Activated naive CD4-positive, alpha-beta T cell (primary cell): ENCODE data around the gene CBLC.
A peak's percentile ranks its signal among the peaks of the same experiment; 100 is the strongest.

Experiments used
- DNase-seq, 4 experiments: peaks; one replicate each; lab custom pipeline; 2025; lab: John Stamatoyannopoulos, UW

Gene CBLC

GRCh38 chr19:44746946-44747738 lies 30.5 kb upstream of the CBLC start:
- DNase-seq: peak; percentile 58 to 82 (median 70)

GRCh38 chr19:44747739-44748425 lies 29.8 kb upstream of the CBLC start:
- DNase-seq: peak in 1 of 4 experiments; percentile 40

- DNase-seq: peak in 2 of 4 experiments; percentile 49 to 68
Observed at GRCh38 chr19:44748426-44749254, 29.1 kb upstream of the CBLC start, which contains the start of gene BCL3. Gene BCL3 (plus strand): TSS chr19:44748708. CDS start chr19:44748791, 83 bp downstream.

GRCh38 chr19:44749292-44749691 lies 28.4 kb upstream of the CBLC start:
- DNase-seq: no peak

- no peak for DNase-seq
Observed at GRCh38 chr19:44749994-44750393, 27.7 kb upstream of the CBLC start.

- no peak for DNase-seq
Observed at GRCh38 chr19:44752123-44752815, 25.4 kb upstream of the CBLC start.

GRCh38 chr19:44752816-44753625 lies 24.7 kb upstream of the CBLC start:
- peak; percentile 66 to 89 (median 80) for DNase-seq

GRCh38 chr19:44753626-44753931 lies 24.1 kb upstream of the CBLC start:
- DNase-seq: no peak

GRCh38 chr19:44753932-44754749 lies 23.5 kb upstream of the CBLC start:
- DNase-seq: peak in 3 of 4 experiments; percentile 19 to 70 (median 62)

GRCh38 chr19:44754750-44755080 lies 23.0 kb upstream of the CBLC start:
- no peak for DNase-seq

- no peak for DNase-seq
Observed at GRCh38 chr19:44755219-44755618, 22.5 kb upstream of the CBLC start.

GRCh38 chr19:44756089-44756562 lies 21.6 kb upstream of the CBLC start:
- DNase-seq: no peak

GRCh38 chr19:44757057-44757734 lies 20.5 kb upstream of the CBLC start:
- no peak for DNase-seq

- no peak for DNase-seq
Observed at GRCh38 chr19:44757735-44758505, 19.8 kb upstream of the CBLC start.

GRCh38 chr19:44758596-44758995 lies 19.1 kb upstream of the CBLC start:
- no peak for DNase-seq

GRCh38 chr19:44759083-44759804 lies 18.4 kb upstream of the CBLC start:
- no peak for DNase-seq

GRCh38 chr19:44762038-44762437 lies 15.7 kb upstream of the CBLC start:
- DNase-seq: no peak
